IMR-90 (cell line): ENCODE measurements around the gene BANP.

ENCODE experiments used
- CEBPB ChIP-seq: IDR thresholded peaks from 2 replicates; pipeline ENCODE4 v1.6.1; 2012; ENCODE audit warnings: low read depth, low read length, improper control_type of control experiment
- CTCF ChIP-seq: conservative IDR thresholded peaks from 2 replicates; pipeline ENCODE4 v1.5.1; 2012; ENCODE audit warnings: mild to moderate bottlenecking, low read depth, low read length, improper control_type of control experiment
- FOS ChIP-seq: fragments of 150-350 bp; IDR thresholded peaks from 2 replicates; pipeline ENCODE4 v1.6.1; 2016; ENCODE audit warnings: low read depth, low read length
- MAZ ChIP-seq: IDR thresholded peaks from 2 replicates; pipeline ENCODE4 v1.6.1; 2012; ENCODE audit warnings: low read depth, mild to moderate bottlenecking, low read length, improper control_type of control experiment, moderate library complexity, borderline replicate concordance
- MXI1 ChIP-seq: IDR thresholded peaks from 2 replicates; pipeline ENCODE4 v1.6.1; 2012; ENCODE audit warnings: low read depth, mild to moderate bottlenecking, low read length, moderate library complexity, borderline replicate concordance
- POLR2A ChIP-seq: IDR thresholded peaks from 2 replicates; pipeline ENCODE4 v1.6.1; 2012; ENCODE audit warnings: mild to moderate bottlenecking, low read depth, low read length
- RCOR1 ChIP-seq: IDR thresholded peaks from 2 replicates; pipeline ENCODE4 v1.6.1; 2012; ENCODE audit warnings: mild to moderate bottlenecking, low read length, improper control_type of control experiment; ENCODE audit not compliant: insufficient replicate concordance
- RFX5 ChIP-seq: IDR thresholded peaks from 2 replicates; pipeline ENCODE4 v1.8.0; 2012; ENCODE audit warnings: low read depth, mild to moderate bottlenecking, low read length, moderate library complexity
- USF2 ChIP-seq: fragments of 150-350 bp; IDR thresholded peaks from 2 replicates; pipeline ENCODE4 v1.6.1; 2017; ENCODE audit warnings: mild to moderate bottlenecking, antibody characterized with exemption, low read length, low read depth

GRCh38 chr16:88064011-88064888 is 113.0 kb downstream of the BANP start:
- TF ChIP-seq FOS, result no peak
- TF ChIP-seq CTCF, result no peak
- TF ChIP-seq POLR2A, result no peak
- TF ChIP-seq MXI1, result no peak
- no peak for TF ChIP-seq RFX5
- no peak for TF ChIP-seq RCOR1
- no peak for TF ChIP-seq USF2
- TF ChIP-seq CEBPB, result no peak
- TF ChIP-seq MAZ, result no peak
